Activated CD4-positive, alpha-beta T cell treated with anti-CD3 and anti-CD28 coated beads, Interleukin-2, amount 10 ng/mL, durations not matched to agents 24 days and 14 days (primary cell): ENCODE results near the gene FRAT2. TPM values are rescaled to one million over a fixed set of nuclear protein-coding genes. Genes with fewer than 3 reads are reported as not detected.
"Not testable (repeated sequence)": the region's sequence is repeated elsewhere in the genome, so short reads cannot be mapped to it uniquely, and the experiment has no call there.

Experiments
- DNase-seq: peaks from one replicate; pipeline ENCODE4 v3.0.0; 2022
- H3K27ac Mint-ChIP-seq: one replicate; pipeline ENCODE4 v1.8.0; 2022; ENCODE audit warnings: mild to moderate bottlenecking, mixed read lengths
- H3K27me3 Mint-ChIP-seq: one replicate; pipeline ENCODE4 v1.8.0; 2022; ENCODE audit warnings: mixed read lengths
- H3K36me3 Mint-ChIP-seq: one replicate; pipeline ENCODE4 v1.8.0; 2022; ENCODE audit warnings: low read depth, mild to moderate bottlenecking, mixed read lengths
- H3K4me1 Mint-ChIP-seq: one replicate; pipeline ENCODE4 v1.8.0; 2021; ENCODE audit warnings: mixed read lengths
- H3K4me3 Mint-ChIP-seq: one replicate; pipeline ENCODE4 v1.8.0; 2022; ENCODE audit warnings: mild to moderate bottlenecking, moderate library complexity, mixed read lengths
- H3K9me3 Mint-ChIP-seq: one replicate; pipeline ENCODE4 v1.8.0; 2021; ENCODE audit warnings: mixed read lengths
- intact Hi-C: fragments of 100-400 bp; cut with micrococcal nuclease; formaldehyde crosslinking; loops from one replicate; pipeline ENCODE4 v1.15.1; 2023
- total RNA-seq: library from RNA; stranded (reverse); gene quantifications from 2 replicates; pipeline ENCODE4 v1.2.3, GENCODE V29; 2022

FRAT2 gene
- total RNA-seq, 1 donor from 2014 or later = 8.7 TPM

DNA sequence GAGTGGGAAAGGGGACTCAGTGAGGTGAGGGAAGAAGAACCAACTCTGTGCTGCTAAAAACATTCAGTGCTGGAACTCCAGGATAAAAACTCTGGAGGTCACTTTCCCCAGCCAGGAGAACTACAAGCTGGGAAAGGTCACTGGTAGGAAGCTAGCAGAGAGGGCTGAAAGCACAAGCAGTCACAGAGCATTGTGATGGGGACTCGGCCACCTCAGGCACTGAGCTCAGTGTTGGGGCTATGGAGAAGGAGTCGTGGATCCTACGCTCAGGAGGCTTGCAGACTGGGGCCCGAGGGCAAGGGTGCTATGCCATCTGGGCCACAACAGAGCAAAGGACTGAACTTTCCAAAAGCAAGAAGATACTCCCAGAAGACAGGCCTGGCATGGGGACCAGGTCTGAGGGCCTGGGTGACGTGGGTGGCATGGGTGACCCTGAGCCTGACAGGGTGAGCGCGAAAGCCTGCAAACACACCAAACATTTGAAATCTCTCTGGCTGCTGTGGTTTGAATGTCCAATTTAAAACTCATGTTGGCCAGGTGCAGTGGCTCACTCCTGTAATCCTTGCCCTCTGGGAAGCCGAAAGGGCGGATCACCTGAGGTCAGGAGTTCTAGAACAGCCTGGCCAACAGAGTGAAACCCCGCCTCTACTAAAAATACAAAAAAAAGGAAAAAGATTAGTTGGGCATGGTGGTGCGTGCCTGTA, 32.3 kb downstream of the FRAT2 start:
- H3K4me3 Mint-ChIP-seq = no peak overlapping the region
- peaks cover 2% of the 10 kb centered on the region for H3K27me3 Mint-ChIP-seq
- H3K4me1 Mint-ChIP-seq = peaks cover 4% of the 10 kb centered on the region
- H3K9me3 Mint-ChIP-seq = no peaks in the 10 kb centered on the region
- intact Hi-C loops = no loop called here
- H3K36me3 Mint-ChIP-seq = no peaks in the 10 kb centered on the region
- no peak overlapping the region for H3K27ac Mint-ChIP-seq
- no peak for DNase-seq

DNA sequence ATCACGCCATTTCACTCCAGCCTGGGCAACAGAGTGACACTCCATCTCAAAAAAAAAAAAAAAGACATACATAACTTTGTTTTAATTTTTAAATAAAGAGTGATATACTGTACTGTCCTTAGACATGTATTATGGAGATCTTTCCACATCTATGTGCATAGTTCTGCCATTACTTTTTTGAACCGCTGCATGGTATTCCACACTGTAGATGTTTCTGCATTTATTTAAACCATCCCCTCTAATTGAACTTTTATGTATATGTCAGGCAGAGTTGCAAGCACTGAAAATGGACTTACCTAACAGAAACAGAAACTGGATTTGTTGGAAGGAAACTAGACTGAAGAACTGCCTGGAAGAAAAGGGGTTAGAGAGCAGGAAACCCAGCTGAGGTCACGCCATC, 33.5 kb downstream of the FRAT2 start:
- Mint-ChIP-seq H3K9me3 (no peaks in the 10 kb centered on the region), H3K4me3 (no peak overlapping the region), H3K27me3 (no peaks in the 10 kb centered on the region), H3K27ac (no peak overlapping the region), H3K36me3 (no peaks in the 10 kb centered on the region), H3K4me1 (peaks cover 4% of the 10 kb centered on the region)
- DNase-seq = no peak
- intact Hi-C loops = no loop called here

DNA sequence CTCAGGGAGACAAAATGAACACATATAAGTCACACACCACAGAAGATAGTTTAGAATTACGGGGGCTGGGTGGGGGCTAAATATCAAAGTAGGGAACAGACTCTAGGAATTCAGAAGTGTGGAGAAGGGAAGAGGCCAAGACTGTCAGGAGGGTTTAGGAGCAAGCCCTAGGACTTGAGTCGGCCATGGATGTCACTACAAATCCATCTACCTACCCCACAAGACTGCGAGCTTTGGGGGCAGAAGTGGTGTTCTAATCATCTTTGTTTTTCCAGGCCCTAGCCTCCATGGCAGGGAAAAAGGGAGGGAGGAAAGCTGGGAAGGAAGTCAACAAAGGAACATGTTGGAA, 36.3 kb downstream of the FRAT2 start:
- Mint-ChIP-seq H3K36me3 (no peaks in the 10 kb centered on the region), H3K27me3 (no peaks in the 10 kb centered on the region), H3K4me3 (no peak overlapping the region), H3K4me1 (peaks cover 5% of the 10 kb centered on the region), H3K9me3 (no peaks in the 10 kb centered on the region), H3K27ac (no peak overlapping the region)
- no peak for DNase-seq
- intact Hi-C loops = loop anchor here (10.0 kb wide), 1 partner anchor 463 kb away; the partner anchor contains the start of gene LCOR

DNA sequence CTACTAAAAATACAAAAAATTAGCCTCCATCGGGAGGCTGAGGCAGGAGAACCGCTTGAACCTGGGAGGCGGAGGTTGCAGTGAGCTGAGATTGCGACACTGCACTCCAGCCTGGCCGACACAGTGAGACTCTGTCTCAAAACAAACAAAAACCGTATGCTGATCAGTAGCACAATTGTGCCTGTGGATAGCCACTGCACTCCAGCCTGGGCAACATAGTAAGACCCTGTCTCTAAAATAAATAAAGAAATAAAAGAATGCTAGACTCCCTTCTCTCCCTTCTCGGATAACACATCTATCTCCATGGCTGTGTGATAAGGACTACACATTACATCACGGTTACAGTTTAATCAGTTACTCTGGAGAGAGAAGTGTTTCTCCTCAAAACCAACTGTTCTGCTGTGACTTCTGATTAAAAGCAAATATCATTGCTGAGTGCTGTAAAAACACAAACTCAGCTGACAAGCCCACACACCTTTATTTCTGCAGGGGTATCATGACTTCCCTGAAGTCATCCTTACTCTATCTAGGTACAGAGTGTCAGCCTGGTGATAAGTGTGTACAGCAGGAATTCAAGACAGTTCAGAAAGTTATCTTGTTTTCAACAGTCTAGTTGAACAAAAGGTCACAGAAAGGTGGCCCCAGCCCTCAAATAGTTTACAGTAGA, 36.8 kb downstream of the FRAT2 start:
- Mint-ChIP-seq H3K9me3 (no peaks in the 10 kb centered on the region), H3K27me3 (no peaks in the 10 kb centered on the region), H3K4me3 (no peak overlapping the region), H3K36me3 (no peaks in the 10 kb centered on the region), H3K4me1 (peaks cover 7% of the 10 kb centered on the region), H3K27ac (no peak overlapping the region)
- no peak for DNase-seq
- intact Hi-C loops = loop anchor here (10.0 kb wide), 1 partner anchor 463 kb away; the partner anchor contains the start of gene LCOR

DNA sequence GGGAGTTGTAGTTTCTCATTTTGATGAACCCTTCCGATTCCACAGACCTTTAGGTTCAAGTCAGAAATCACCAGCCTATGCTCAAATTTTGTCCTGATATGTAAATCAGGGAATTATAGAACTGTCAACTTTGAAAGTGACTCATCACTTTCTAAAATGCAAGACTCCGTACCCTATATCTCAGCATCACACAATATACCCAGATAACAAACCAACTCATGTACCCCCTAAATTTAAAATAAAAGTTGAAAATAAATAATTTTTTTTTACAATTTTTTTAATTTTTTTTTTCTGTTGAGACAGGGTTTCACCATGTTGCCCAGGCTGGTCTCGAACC, 41.7 kb downstream of the FRAT2 start:
- peak overlapping the region; percentile 87 for H3K27ac Mint-ChIP-seq
- peaks cover 23% of the 10 kb centered on the region for H3K4me1 Mint-ChIP-seq
- no peak for DNase-seq
- H3K36me3 Mint-ChIP-seq = peaks cover 3% of the 10 kb centered on the region
- no peaks in the 10 kb centered on the region for H3K27me3 Mint-ChIP-seq
- intact Hi-C loops = loop anchor here (1.0 to 10.0 kb wide), 7 partner anchors 26 to 706 kb away; partner anchors contain the start of genes FRAT1, FRAT2, LCOR and MMS19
- peak overlapping the region; percentile 88 for H3K4me3 Mint-ChIP-seq
- no peaks in the 10 kb centered on the region for H3K9me3 Mint-ChIP-seq

DNA sequence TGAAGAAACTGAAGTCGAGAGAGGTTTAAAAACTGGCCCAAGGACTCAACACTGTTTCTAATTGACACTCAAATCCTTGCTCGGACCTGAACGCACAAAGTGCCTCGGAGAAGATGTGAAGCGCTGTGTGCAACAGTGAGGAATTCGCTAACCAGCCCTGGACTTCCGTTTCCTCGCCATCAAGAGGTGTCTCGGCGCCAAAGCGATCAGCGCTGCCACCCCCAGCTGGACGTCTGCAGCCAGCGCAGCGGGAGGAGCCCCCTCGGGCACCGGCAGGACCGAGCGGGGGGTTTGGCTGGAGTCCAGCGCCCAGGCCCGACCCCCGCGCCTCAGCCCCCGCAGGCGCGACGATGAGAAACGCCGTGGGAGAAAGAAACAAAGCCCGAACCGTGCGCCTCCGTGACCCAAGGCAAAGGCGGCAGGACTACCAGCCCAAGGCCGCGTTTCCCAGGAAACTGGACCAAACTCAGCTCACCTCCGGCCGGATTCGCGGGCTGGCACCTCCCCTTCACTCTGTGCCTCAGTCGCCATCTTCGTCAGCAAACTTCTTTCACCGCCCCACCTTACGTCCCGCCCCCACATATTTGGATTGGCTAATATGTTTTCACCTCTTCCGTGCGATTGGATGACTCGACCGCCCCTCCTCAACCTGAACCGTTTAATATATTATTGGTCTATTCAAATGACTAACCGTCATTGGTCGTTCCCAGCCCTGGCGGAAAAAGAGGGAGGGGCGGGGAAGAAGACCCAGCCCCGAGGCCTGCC, 42.2 kb downstream of the FRAT2 start, which contains the start of gene ARHGAP19:
Gene ARHGAP19 (minus strand): TSS at position 541 of the 765 bp plus-strand sequence. CDS start 10 bp downstream, at position 531.
- Mint-ChIP-seq H3K27me3 (no peaks in the 10 kb centered on the region), H3K9me3 (no peaks in the 10 kb centered on the region)
- DNase-seq = peak; percentile 98

DNA sequence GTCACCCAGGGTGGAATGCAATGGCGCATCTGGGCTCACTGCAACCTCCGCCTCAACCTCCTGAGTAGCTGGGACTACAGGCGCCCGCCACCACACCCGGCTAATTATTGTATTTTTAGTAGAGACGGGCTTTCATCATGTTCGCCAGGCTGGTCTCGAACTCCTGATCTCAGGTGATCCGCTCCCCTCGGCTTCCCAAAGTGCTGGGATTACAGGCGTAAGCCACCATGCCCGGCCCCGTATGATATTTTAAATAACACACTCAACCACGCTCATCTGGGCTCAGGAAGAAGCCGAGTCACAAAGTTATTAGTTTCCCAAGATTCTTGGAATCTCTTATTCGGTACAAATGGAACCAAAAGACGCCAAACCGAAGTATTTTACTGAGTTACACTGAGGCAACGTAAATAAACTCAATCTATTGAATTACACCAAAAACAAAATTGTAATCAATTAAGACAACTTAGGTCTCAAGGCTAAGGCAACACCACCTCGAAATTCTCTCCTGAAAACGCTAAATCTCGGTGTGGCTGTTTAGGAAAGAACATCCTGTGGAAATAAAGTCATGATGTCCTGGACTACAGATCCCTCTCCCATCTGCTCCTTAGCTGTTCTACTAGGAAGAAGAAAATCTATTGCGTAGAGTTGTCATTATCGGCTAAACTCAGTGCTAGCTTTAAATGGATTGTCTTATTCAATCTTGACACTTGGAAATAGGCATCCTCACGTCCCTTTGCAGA, 43.0 kb downstream of the FRAT2 start:
- H3K36me3 Mint-ChIP-seq = peaks cover 6% of the 10 kb centered on the region
- no peak for DNase-seq
- no peaks in the 10 kb centered on the region for H3K9me3 Mint-ChIP-seq
- intact Hi-C loops = loop anchor here (1.0 to 10.0 kb wide), 7 partner anchors 28 to 704 kb away; partner anchors contain the start of genes FRAT1, FRAT2, LCOR and MMS19
- H3K4me1 Mint-ChIP-seq = peaks cover 23% of the 10 kb centered on the region
- no peaks in the 10 kb centered on the region for H3K27me3 Mint-ChIP-seq
- peak overlapping the region; percentile 87 for H3K27ac Mint-ChIP-seq
- H3K4me3 Mint-ChIP-seq = peak overlapping the region; percentile 88

More for the DNA sequence above, 42.2 kb downstream of the FRAT2 start, which contains the start of gene ARHGAP19:
- Mint-ChIP-seq H3K27ac (peak within 1 kb of the TSS; percentile 87), H3K36me3 (peaks cover 3% of the 10 kb centered on the region), H3K4me3 (peak within 1 kb of the TSS; percentile 88), H3K4me1 (peaks cover 23% of the 10 kb centered on the region)
- intact Hi-C loops = loop anchor here (1.0 to 10.0 kb wide), 7 partner anchors 27 to 705 kb away; partner anchors contain the start of genes FRAT1, FRAT2, LCOR and MMS19

DNA sequence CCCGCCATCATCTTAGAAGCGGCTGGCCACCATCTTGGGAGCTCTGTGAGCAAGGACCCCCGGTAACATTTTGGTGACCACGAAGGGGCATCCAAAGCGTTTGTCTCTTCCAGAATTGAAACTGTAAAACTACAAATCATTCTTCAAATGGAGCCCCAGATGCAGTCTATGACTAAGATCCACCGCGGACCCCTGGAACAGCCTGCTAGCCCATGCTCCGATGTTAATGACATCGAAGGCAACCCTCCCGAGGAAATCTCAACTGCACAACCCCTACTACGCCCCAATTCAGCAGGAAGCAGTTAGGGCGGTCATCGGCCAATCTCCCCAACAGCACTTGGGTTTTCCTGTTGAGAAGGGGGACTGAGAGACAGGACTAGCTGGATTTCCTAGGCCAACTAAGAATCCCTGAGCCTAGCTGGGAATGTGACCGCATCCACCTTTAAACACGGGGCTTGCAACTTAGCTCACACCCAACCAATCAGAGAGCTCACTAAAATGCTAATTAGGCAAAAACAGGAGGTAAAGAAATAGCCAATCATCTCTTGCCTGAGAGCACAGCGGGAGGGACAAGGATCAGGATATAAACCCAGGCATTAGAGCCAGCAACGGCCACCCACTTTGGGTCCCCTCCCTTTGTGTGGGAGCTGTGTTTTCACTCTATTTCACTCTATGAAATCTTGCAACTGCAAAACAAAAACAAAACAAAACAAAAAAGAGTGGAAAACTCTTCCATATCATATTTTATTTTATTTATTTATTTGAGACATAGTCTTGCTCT, 43.8 kb downstream of the FRAT2 start:
- H3K27me3 Mint-ChIP-seq, DNase-seq, H3K36me3 Mint-ChIP-seq, H3K27ac Mint-ChIP-seq, H3K9me3 Mint-ChIP-seq: not testable (repeated sequence)
- Mint-ChIP-seq H3K4me3 (peak overlapping the region; percentile 88), H3K4me1 (peaks cover 25% of the 10 kb centered on the region)
- intact Hi-C loops = loop anchor here (5.0 to 10.0 kb wide), 3 partner anchors 112 to 703 kb away; partner anchors contain the start of genes LCOR, RRP12 and TM9SF3

DNA sequence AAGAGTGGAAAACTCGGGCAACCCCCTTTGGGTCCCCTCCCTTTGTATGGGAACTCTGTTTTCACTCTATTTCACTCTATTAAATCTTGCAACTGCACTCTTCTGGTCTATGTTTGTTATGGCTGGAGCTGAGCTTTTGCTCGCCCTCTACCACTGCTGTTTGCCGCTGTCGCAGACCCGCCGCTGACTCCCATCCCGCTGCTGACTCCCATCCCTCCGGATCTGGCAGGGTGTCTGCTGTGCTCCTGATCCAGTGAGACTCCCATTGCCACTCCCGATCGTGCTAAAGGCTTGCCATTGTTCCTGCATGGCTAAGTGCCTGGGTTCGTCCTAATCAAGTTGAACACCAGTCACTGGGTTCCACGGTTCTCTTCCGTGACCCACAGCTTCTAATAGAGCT, 44.5 kb downstream of the FRAT2 start:
- H3K27me3 Mint-ChIP-seq = not testable (repeated sequence)

More for the DNA sequence above, 44.5 kb downstream of the FRAT2 start:
- DNase-seq, H3K9me3 Mint-ChIP-seq, H3K4me3 Mint-ChIP-seq, H3K36me3 Mint-ChIP-seq, H3K27ac Mint-ChIP-seq: not testable (repeated sequence)
- peaks cover 27% of the 10 kb centered on the region for H3K4me1 Mint-ChIP-seq
- intact Hi-C loops = loop anchor here (5.0 to 10.0 kb wide), 3 partner anchors 112 to 703 kb away; partner anchors contain the start of genes LCOR, RRP12 and TM9SF3

Other genes with a start within 250 kb of the FRAT2 start
- gene SLIT1, start 148.8 kb downstream of the FRAT2 start, total RNA-seq = 0.17 and 0.26 TPM in 2 replicates
- gene ARHGAP19, start 42.1 kb downstream of the FRAT2 start, total RNA-seq = 26.4 and 30.7 TPM in 2 replicates
- gene FRAT1, start 15.5 kb downstream of the FRAT2 start, total RNA-seq = 2.0 and 2.5 TPM in 2 replicates
- gene RRP12, start 66.6 kb upstream of the FRAT2 start, total RNA-seq = 99.4 and 106 TPM in 2 replicates
- 1,086 and 1,108 TPM in 2 replicates for gene PGAM1, start 91.5 kb upstream of the FRAT2 start, total RNA-seq
- gene EXOSC1, start 111.3 kb upstream of the FRAT2 start, total RNA-seq = 57.9 and 59.8 TPM in 2 replicates
- 42.9 and 43.1 TPM in 2 replicates for gene ZDHHC16, start 111.4 kb upstream of the FRAT2 start, total RNA-seq
- 100 and 103 TPM in 2 replicates for gene MMS19, start 163.7 kb upstream of the FRAT2 start, total RNA-seq
- 1.8 and 2.1 TPM in 2 replicates for gene UBTD1, start 164.2 kb upstream of the FRAT2 start, total RNA-seq
- not detected in 2 replicates for gene ANKRD2, start 238.1 kb upstream of the FRAT2 start, total RNA-seq
- gene HOGA1, start 249.7 kb upstream of the FRAT2 start, total RNA-seq = not detected in 2 replicates